Inflammatory macrophage (primary cell): Measurements from ENCODE around the gene METTL17.
"Not testable (repeated sequence)": the region's sequence is repeated elsewhere in the genome, so short reads cannot be mapped to it uniquely, and the experiment has no call there.

Experiments
- DNase-seq, 2 donors: peaks; one replicate each; pipeline ENCODE4 v3.0.0-alpha.2; 2020 to 2022

METTL17 gene

GRCh38 chr14:21025371-21026273 lies 35.8 kb downstream of the METTL17 start:
- DNase-seq: no peak

DNA sequence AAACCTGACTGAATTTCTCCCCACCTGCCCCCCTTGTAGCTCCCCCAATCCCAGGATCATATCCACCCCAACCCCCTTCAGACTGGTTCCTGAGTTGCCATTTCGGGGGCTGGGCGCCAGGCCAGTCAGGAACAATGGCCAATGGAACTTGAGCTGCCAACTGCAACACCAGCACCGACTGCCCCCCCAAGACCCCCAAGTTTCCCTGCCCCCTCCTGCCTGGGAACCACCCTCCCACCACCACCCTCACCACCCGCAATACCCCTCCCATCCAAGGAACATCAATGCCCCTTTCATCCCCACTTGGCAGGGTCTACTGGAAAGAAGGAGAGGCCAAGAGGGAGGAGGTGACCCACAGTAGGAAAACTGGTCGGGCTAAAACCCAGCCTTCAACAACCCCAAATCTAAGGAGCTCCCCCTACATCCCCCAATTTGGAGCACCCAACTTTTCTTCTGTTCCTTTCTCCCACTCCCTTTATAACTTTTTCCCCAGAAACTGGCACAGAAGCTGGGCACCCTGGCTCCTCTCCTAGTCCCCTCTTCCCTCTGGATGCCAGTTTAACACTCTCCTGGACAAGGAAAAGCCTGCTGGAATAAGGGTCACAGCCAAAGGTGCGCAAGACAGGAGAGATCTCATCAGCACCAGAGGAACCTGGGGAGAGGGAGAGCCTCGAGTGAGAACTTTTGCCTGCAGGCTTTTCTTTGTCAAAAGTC lies 36.7 kb downstream of the METTL17 start:
- DNase-seq: no peak

DNA sequence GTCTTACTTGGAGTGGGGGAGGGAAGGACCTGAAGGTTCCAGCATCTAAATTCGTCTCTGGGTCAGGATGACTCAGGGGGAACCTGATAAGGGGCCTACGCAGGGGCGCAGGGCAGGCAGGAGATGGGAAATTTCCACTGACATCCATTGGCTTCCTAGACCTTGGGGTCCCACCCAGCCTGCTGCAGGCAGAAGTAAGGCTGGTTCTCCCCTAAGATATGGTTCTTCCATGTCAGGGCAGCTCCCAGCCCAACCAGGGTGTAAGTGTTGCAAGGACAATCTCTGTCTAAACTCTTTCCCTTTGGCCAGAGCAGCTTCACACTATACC lies 37.2 kb downstream of the METTL17 start:
- no peak for DNase-seq

DNA sequence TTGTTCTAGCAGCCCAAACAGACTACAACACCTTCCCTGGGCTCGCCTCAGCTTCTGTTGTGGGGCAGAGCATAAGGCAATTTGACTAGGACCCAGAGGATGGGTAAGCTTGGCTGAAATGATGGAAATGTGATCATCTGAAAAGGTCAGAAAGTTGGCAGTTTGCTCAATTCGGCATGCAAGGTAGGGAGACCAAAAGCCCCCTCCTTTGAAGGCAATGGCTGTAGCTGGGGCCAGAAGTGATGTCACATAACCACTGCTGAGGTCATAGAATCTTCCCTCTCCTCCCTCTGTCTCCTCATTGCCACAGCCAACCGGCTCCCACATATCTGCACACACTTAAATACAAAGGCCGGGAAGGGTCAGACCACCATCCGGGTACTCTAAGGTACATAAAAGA lies 40.1 kb downstream of the METTL17 start, which contains the start of gene TPPP2:
TPPP2 (plus strand) TSS at position 301 of the 400 bp plus-strand sequence. CDS start 365 bp downstream, outside the sequence.
- DNase-seq: no peak

- DNase-seq: no peak
These were observed 40.8 kb downstream of the METTL17 start for GRCh38 chr14:21030531-21030930.

GRCh38 chr14:21032326-21033132 lies 42.7 kb downstream of the METTL17 start:
- DNase-seq: peak; percentile 61 to 67

DNA sequence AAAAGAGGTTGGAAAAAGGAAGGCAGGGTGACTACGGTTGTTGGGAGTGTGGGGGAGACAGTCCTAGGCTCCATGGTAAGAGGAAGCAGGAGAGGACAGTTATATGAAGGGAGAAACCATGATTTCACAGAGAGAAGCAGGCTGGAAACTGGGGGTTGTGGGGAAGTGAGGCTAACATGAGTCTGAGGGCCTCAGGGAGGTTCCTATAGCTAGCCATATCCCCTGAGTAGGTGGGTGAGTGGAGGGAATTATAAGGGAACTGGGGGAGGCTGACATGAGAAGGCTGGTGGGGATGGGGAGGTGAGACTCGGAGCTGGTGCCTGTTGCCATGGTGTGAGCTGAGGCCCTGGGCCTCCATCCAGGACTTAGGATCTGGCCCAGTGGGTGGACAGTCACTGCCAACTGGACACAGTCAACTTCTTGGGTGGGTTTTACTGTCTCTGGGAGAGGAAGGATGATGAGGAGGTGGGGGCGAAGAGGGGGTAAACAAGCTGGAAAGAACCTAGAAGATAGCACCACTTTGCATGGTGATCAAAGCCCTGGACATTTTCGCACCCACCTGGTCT lies 43.4 kb downstream of the METTL17 start:
- DNase-seq: peak; percentile 76 to 87

DNA sequence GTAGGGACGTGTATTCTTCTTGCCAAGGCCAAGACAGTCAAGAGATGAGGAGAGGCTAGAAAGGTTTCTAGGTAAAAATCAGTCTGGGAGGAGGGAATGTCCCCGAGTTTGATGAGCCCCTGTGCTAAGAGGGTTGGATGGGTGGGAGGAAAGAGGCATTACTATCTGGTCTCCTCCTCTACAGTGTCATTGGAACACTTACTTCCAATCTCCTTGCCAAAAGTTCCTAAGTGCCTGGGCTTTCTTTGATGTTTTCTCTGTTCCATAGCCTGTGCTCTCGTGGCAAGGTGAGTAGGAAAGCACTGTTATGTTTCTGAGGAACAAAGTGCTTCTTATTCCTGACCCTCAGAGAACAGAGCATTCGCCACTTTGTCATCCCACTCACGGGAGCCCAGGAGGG lies 44.9 kb downstream of the METTL17 start, which contains the start of gene RNASE13:
RNASE13 (minus strand) TSS at position 101 of the 400 bp plus-strand sequence. CDS start 519 bp downstream, outside the sequence.
- DNase-seq: no peak

DNA sequence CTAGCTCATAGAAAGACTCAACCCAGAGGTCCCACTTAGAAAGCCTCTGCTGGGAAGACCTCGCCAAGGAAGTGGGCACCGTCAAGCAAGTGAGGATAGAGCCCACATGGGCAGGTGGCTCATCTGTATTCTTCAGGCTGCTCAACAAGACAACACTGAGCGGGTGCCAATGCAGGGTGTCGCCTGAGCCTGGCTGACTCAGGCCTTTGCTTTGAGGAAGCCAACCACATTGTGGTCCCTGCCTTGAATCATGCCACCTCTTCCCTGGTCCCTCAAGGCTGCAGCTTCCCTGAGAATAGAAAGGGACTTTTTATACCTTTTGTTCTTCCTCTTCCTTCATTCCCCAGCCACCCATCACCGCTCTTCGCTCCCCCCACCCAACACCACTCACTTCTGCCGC lies 47.0 kb downstream of the METTL17 start:
- DNase-seq: peak; percentile 43 to 73

DNA sequence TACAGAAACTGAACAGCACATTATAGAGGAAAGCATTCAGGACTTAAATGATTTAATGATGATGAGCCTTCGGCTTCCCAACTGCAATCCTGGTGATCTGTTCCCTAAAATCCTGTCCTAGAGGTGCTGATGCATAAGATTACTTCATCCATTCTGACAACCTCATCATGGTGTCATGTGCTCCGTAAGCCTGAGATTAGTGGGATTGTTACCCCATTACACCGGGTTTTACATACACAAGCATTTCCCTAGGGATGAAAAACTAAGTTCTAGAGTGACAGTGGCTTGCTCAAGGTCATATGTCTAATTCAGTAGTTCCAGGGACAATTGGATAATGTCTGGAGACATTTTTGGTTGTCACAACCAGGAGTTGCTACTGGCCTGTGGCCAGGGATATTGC lies 47.4 kb downstream of the METTL17 start:
- peak in 1 of 2 donors; percentile 54 for DNase-seq

GRCh38 chr14:21038441-21039422 lies 49.0 kb downstream of the METTL17 start:
- DNase-seq: no peak

- peak; percentile 64 to 72 for DNase-seq
These were observed 50.0 kb downstream of the METTL17 start for GRCh38 chr14:21039585-21040369.

GRCh38 chr14:21040370-21040925 lies 50.7 kb downstream of the METTL17 start:
- DNase-seq: no peak

- DNase-seq: not testable (repeated sequence)
These were observed 51.2 kb downstream of the METTL17 start for GRCh38 chr14:21040941-21041340.

DNA sequence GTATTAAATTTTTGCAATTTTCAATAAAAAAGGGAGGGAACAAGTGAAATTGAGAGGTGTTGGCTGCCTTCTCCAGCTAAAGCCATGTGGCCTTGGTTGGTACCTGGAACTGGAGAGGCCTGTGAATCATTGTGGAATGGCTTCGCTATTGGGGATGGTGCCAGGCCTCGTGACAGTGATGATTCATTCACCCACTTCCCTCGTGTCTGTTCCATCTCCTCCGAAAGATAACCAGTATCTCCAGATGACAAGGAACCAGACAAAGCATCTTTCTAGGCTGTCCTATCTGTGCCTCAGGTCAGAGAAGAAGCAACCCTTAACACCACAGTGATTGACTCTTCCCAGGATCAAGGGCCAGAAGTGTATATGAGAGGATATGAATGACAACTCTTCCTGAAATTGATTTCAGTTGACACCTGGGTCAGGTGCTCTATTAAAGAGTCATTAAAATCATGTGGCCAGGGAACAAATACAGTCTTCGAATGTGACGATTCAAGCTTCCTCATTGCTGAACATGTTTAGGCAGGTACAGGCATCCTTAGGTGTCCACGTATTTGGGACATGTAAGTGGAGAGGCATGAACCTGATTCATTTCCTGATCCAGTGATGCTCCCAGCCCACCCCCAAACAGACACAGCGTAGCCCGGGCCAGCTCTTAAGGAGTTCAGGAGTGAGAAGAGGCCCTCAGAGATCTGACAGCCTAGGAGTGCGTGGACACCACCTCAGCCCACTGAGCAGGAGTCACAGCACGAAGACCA lies 52.1 kb downstream of the METTL17 start, which contains the start of gene RNASE7:
RNASE7 (plus strand) TSS at position 687 of the 758 bp plus-strand sequence. CDS start 631 bp downstream, outside the sequence.
- peak; percentile 48 to 56 for DNase-seq

GRCh38 chr14:21042918-21043317 lies 53.1 kb downstream of the METTL17 start:
- DNase-seq: peak in 1 of 2 donors; percentile 39

DNA sequence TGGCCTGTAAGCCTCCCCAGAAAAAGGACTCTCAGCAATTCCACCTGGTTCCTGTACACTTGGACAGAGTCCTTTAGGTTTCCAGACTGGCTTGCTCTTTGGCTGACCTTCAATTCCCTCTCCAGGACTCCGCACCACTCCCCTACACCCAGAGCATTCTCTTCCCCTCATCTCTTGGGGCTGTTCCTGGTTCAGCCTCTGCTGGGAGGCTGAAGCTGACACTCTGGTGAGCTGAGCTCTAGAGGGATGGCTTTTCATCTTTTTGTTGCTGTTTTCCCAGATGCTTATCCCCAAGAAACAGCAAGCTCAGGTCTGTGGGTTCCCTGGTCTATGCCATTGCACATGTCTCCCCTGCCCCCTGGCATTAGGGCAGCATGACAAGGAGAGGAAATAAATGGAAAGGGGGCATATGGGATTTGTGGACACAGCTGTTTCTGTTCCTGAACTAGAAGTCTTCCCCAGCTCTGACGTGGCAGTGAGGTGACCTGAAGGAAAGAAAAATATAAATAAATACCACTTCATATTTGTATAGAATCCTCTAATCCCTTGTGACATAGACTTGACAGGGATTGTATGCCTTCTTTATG lies 53.7 kb downstream of the METTL17 start:
- no peak for DNase-seq

GRCh38 chr14:21043974-21044618 lies 54.3 kb downstream of the METTL17 start:
- DNase-seq: no peak
